ENCODE measurements around the gene SLC41A3. TPM values are rescaled to one million over a fixed set of nuclear protein-coding genes. Genes with fewer than 3 reads are reported as not detected.

Gene SLC41A3
- total RNA-seq, 4 donors from 2014 or later, result 32.3 to 51.3 (median 44.0) TPM

- no peaks in the 10 kb centered on the region for H3K36me3 ChIP-seq
- TF ChIP-seq, protein P1, sequence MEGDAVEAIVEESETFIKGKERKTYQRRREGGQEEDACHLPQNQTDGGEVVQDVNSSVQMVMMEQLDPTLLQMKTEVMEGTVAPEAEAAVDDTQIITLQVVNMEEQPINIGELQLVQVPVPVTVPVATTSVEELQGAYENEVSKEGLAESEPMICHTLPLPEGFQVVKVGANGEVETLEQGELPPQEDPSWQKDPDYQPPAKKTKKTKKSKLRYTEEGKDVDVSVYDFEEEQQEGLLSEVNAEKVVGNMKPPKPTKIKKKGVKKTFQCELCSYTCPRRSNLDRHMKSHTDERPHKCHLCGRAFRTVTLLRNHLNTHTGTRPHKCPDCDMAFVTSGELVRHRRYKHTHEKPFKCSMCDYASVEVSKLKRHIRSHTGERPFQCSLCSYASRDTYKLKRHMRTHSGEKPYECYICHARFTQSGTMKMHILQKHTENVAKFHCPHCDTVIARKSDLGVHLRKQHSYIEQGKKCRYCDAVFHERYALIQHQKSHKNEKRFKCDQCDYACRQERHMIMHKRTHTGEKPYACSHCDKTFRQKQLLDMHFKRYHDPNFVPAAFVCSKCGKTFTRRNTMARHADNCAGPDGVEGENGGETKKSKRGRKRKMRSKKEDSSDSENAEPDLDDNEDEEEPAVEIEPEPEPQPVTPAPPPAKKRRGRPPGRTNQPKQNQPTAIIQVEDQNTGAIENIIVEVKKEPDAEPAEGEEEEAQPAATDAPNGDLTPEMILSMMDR (IDR thresholded peaks at IDR 0.05), result no peak
- no peak for TF ChIP-seq POLR2AphosphoS5 (IDR thresholded peaks at IDR 0.05)
- TF ChIP-seq EP300 (IDR thresholded peaks at IDR 0.05), result no peak
These were observed 19.4 kb upstream of the SLC41A3 start for GRCh38 chr3:126103121-126104027.

DNA sequence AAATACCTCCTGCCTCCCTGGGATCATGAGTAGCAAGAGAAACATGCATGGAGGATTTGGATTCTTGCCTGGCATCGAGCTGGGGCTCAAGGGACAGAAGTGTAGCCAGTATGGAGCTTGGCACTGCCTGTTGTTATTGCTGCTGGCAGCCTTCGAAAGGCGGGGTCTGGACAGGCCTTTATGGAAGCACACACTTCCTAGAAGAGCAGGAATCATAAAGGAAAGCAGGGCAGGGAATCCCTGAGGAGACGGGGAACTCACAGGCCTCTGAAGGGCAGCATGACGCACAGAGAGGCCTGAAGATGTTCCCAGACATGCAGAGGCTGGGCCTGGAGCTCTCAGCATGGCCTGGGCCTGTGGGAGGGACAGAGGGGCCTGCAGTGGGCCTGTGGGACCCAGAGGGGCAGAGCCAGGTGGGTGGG, 18.6 kb upstream of the SLC41A3 start:
- peak overlapping the region; percentile 31 for H3K27ac ChIP-seq

More at GRCh38 chr3:126103121-126104027, 19.4 kb upstream of the SLC41A3 start:
- Histone ChIP-seq H3K4me1 (peaks cover 12% of the 10 kb centered on the region), H3K4me3 (no peak overlapping the region), H3K9me3 (no peaks in the 10 kb centered on the region), H3K27ac (peak overlapping the region; percentile 31), H3K27me3 (no peaks in the 10 kb centered on the region)
- 89% methylated on average over 10 of the region's 22 CpGs for WGBS
- no peak for DNase-seq (ENCODE audit: low spot score in 2 of 2)

DNA sequence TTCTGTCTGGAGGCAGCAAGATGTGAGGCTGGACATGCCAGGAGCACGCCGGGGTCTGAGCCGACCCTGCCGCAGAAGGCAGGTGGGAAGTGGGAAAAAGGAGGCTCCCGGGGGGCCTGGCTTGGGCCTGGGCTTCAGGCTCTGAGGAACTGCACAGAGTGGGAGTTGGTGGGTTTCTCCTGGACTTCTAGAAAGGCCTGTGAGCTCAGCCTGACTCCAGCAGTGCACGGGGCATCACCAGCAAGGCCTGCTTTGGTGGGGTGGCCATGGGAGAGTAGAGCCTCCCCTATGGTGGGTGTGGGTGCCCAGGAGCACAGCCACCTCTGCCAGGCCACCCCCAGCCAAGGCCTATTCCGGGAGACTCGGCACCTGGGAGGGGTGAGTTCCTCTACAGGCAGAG, 18.1 kb upstream of the SLC41A3 start:
- H3K27ac ChIP-seq, result peak overlapping the region; percentile 48
- no peak for DNase-seq (ENCODE audit: low spot score in 2 of 2)
- 80% methylated on average over 6 of the region's 8 CpGs for WGBS

More for the DNA sequence above, 18.6 kb upstream of the SLC41A3 start:
- Histone ChIP-seq H3K36me3 (no peaks in the 10 kb centered on the region), H3K27me3 (no peaks in the 10 kb centered on the region), H3K4me1 (peaks cover 12% of the 10 kb centered on the region), H3K9me3 (no peaks in the 10 kb centered on the region), H3K4me3 (no peak overlapping the region)
- 26% methylated on average over 5 of the region's 5 CpGs for WGBS
- no peak for TF ChIP-seq EP300 (IDR thresholded peaks at IDR 0.05)
- TF ChIP-seq, protein P1 (IDR thresholded peaks at IDR 0.05), result no peak
- TF ChIP-seq POLR2A (IDR thresholded peaks at IDR 0.05), result no peak
- no peak for TF ChIP-seq POLR2AphosphoS5 (IDR thresholded peaks at IDR 0.05)
- no peak for DNase-seq (ENCODE audit: low spot score in 2 of 2)

DNA sequence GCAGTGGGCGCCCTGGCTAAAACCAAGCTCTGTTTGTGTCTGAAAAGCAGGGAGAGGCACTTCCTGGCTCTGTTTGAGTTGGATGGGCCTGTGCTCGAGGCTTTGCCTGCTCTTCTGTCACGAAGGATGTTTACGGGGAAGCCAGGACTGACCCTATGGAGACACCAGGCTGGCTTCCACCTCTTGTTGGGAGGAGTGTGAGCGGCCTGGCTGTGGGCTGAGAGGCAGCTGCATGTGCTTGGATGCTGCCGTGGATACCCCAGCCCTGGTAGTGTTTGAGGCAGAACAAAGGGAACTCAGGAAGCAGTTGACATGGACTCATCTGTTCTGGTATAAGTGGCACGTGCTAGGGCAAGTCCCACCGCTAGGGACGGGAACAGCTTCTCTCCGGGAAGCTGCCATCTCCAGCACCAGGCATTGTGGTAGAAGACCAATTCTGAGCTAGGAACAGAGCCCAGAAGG, 17.6 kb upstream of the SLC41A3 start:
- 82% methylated on average over 8 of the region's 10 CpGs for WGBS
- Histone ChIP-seq H3K4me1 (peaks cover 12% of the 10 kb centered on the region), H3K36me3 (no peaks in the 10 kb centered on the region), H3K9me3 (no peaks in the 10 kb centered on the region), H3K27ac (peak overlapping the region; percentile 48), H3K4me3 (no peak overlapping the region), H3K27me3 (no peaks in the 10 kb centered on the region)
- no peak for DNase-seq (ENCODE audit: low spot score in 2 of 2)
- no peak for TF ChIP-seq POLR2A (IDR thresholded peaks at IDR 0.05)
- no peak for TF ChIP-seq EP300 (IDR thresholded peaks at IDR 0.05)
- TF ChIP-seq, protein P1 (IDR thresholded peaks at IDR 0.05), result no peak
- TF ChIP-seq POLR2AphosphoS5 (IDR thresholded peaks at IDR 0.05), result no peak

More for the DNA sequence above, 18.1 kb upstream of the SLC41A3 start:
- Histone ChIP-seq H3K27me3 (no peaks in the 10 kb centered on the region), H3K9me3 (no peaks in the 10 kb centered on the region), H3K4me1 (peaks cover 12% of the 10 kb centered on the region), H3K4me3 (no peak overlapping the region), H3K36me3 (no peaks in the 10 kb centered on the region)
- TF ChIP-seq POLR2A (IDR thresholded peaks at IDR 0.05), result no peak
- no peak for TF ChIP-seq POLR2AphosphoS5 (IDR thresholded peaks at IDR 0.05)
- no peak for TF ChIP-seq EP300 (IDR thresholded peaks at IDR 0.05)
- TF ChIP-seq, protein P1 (IDR thresholded peaks at IDR 0.05), result no peak

GRCh38 chr3:126100634-126101301, 16.8 kb upstream of the SLC41A3 start:
- TF ChIP-seq EP300 (IDR thresholded peaks at IDR 0.05) (no peak), POLR2AphosphoS5 (IDR thresholded peaks at IDR 0.05) (no peak), POLR2A (IDR thresholded peaks at IDR 0.05) (no peak)
- TF ChIP-seq, protein P1 (IDR thresholded peaks at IDR 0.05), result no peak
- no peak overlapping the region for H3K4me3 ChIP-seq
- 75% methylated on average over 18 of the region's 18 CpGs for WGBS
- DNase-seq (ENCODE audit: low spot score in 2 of 2), result no peak
- H3K36me3 ChIP-seq, result no peaks in the 10 kb centered on the region
- H3K4me1 ChIP-seq, result peaks cover 12% of the 10 kb centered on the region
- H3K9me3 ChIP-seq, result peaks cover 5% of the 10 kb centered on the region
- no peaks in the 10 kb centered on the region for H3K27me3 ChIP-seq
- H3K27ac ChIP-seq, result no peak overlapping the region

All from suprapubic skin (tissue), 4 donors.